GM19351 (cell line): Measurements from ENCODE around the gene MRPL58.
"Not testable (repeated sequence)": the region's sequence is repeated elsewhere in the genome, so short reads cannot be mapped to it uniquely, and the experiment has no call there.

Experiments used
- ATAC-seq: cut with Tn5 transposase; IDR thresholded peaks from one replicate; pipeline ENCODE4 v1.9.1; 2021; ENCODE audit warnings: mild to moderate bottlenecking, moderate library complexity; ENCODE audit not compliant: unreplicated experiment

MRPL58 gene

GRCh38 chr17:74987418-74987908, 25.0 kb upstream of the MRPL58 start, which contains the start of gene CDR2L:
Gene CDR2L (plus strand): TSS chr17:74987632. CDS start chr17:74988044, 412 bp downstream.
- peak; percentile 93 for ATAC-seq

- ATAC-seq, result peak; percentile 50
Measured at GRCh38 chr17:74987909-74988711, 24.4 kb upstream of the MRPL58 start.

GRCh38 chr17:74990581-74991105, 21.8 kb upstream of the MRPL58 start:
- ATAC-seq, result no peak

GRCh38 chr17:74992223-74992622, 20.2 kb upstream of the MRPL58 start:
- ATAC-seq, result no peak

GRCh38 chr17:74994440-74994839, 18.0 kb upstream of the MRPL58 start:
- no peak for ATAC-seq

- no peak for ATAC-seq
Measured at GRCh38 chr17:74995847-74996246, 16.6 kb upstream of the MRPL58 start.

GRCh38 chr17:74998783-74999182, 13.7 kb upstream of the MRPL58 start:
- no peak for ATAC-seq

DNA sequence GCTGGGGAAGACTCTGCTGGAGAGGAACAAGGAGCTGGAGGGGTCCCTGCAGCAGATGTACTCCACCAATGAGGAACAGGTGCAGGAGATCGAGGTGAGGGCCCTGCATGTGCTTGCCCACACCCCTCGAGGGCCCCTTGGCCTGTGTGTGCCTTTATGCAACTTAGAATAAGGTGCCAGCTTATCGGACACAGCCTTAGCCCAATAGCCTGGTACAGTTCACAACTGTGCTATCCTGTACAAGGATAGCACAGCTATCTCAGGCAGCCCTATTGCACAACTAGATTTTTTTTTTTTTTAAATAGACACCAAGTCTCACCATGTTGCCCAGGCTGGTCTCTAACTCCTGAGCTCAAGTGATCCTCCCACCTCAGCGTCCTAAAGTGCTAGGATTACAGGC, 12.9 kb upstream of the MRPL58 start:
- no peak for ATAC-seq

- ATAC-seq, result no peak
Measured at GRCh38 chr17:75001915-75002843, 10.3 kb upstream of the MRPL58 start.

DNA sequence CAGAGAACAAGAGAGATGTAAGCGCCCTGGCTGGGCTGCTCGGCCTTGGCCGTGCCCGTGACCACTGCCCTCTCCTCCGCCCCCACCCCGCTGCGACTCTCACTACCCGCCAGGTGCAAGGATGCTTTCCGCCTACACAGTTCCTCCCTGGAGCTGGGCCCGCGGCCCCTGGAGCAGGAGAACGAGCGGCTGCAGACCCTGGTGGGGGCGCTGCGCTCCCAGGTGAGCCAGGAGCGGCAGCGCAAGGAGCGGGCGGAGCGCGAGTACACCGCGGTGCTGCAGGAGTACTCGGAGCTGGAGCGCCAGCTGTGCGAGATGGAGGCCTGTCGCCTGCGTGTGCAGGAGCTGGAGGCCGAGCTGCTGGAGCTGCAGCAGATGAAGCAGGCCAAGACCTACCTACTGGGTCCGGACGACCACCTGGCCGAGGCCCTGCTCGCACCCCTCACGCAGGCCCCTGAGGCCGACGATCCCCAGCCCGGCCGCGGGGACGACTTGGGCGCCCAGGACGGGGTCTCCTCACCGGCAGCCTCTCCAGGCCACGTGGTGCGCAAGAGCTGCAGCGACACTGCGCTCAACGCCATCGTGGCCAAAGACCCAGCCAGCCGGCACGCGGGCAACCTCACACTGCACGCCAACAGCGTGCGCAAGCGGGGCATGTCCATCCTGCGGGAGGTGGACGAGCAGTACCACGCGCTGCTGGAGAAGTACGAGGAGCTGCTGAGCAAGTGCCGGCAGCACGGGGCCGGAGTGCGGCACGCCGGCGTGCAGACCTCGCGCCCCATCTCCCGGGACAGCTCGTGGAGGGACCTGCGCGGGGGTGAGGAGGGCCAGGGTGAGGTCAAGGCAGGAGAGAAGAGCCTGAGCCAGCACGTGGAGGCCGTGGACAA, 9.2 kb upstream of the MRPL58 start:
- no peak for ATAC-seq

- no peak for ATAC-seq
Measured at GRCh38 chr17:75003957-75004355, 8.5 kb upstream of the MRPL58 start.

GRCh38 chr17:75004371-75004770, 8.1 kb upstream of the MRPL58 start:
- no peak for ATAC-seq

DNA sequence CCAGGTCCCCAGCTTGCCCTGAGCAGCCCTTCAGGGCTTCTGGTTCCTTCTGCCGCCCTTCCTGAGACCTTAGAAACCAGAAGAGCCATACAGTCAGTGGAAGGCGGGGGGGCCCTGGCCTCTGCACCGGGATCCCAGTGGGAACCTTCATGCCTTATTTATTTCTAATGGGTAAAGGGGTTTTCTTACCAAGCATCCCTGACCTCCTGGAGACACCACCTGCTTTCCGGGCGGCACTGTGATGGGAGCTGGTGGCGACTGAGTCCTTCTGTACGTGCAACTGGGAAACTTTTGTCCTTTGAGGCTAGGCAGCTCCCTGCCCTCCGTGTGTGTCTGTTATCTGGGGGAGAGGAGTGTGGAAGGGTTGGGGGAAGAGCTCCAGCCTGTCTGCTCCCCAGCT, 7.2 kb upstream of the MRPL58 start:
- ATAC-seq, result no peak

GRCh38 chr17:75006084-75006483, 6.4 kb upstream of the MRPL58 start:
- ATAC-seq, result not testable (repeated sequence)

DNA sequence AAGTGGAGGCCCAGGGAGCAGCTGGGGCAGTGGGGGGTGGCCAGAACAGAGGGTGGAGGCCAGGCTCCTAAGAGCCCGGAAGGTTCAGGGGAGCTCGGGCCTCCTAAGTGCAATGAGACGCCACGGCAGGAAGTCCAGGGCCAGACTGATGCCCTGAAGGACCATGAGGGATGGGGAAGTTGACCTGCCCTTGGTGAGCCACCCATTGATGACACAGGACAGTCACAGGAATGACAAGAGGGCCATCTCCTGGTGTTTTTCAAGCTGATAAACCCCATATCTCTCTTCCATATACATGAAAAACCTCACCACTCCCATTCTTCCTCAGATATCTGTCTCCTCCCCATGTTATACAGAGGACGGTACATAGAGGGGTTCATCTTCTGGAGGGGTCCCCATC, 5.8 kb upstream of the MRPL58 start:
- no peak for ATAC-seq

GRCh38 chr17:75008373-75008772, 4.1 kb upstream of the MRPL58 start:
- no peak for ATAC-seq

DNA sequence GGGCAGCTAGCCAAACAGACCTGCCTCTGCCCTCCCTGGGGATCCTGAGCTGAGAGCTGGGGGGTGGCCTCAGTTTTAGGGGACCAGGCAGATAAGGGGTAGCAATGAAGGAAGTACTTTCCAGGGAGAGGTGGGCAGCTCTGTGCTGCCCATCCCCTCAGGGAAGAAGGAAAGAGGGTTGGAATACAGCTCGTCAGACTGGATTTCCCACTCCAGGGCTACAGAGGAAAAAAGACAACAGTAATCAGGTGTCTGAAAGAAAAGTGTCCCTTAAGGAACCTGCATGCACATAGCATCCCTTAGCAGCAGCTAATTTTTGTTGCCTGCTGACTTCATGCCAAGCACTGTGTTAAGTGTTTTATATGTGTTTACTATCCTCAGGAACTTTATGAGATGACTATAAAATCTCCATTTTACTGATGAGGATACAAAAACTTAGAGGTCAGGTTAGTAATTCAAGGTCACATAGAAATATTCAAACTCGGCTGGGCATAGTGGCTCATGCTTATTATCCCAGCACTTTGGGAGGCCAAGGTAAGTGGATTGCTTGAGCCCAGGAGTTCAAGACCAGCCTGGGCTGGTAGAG, 3.2 kb upstream of the MRPL58 start:
- no peak for ATAC-seq

DNA sequence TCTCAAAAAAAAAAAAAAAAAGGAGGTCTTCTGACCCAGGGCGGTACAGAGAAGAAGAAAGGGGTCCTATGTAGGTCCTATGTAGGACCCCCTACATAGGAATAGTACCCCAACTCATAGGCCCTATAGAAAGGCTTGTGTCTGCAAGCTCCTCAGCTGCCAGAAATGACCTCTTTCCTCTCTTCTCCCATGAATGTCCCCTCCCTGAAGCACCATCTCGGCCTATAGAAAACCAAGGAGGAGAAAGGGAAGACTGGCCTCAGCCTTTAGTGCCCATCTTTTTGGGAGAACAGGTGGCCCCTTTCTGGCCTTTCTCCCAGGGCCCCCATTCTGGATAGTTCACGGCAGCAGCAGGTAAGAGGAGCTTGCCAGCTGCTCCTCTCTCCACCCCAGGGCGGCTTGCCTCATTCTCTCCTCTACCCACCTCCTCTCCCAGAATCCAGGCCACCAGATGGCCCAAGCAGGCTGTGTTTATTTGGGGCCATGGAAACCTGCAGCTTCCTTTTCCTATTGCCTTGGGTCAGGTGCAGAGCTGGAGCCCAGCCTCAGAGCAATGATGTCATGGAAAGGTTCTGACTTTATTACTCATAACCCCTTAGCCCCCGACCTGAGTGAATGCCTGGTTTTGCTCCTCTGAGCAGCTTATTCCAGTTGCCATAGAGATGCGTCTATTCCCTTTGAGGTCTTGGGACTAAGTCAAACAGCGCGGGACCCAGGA, 1.6 kb upstream of the MRPL58 start:
- no peak for ATAC-seq

DNA sequence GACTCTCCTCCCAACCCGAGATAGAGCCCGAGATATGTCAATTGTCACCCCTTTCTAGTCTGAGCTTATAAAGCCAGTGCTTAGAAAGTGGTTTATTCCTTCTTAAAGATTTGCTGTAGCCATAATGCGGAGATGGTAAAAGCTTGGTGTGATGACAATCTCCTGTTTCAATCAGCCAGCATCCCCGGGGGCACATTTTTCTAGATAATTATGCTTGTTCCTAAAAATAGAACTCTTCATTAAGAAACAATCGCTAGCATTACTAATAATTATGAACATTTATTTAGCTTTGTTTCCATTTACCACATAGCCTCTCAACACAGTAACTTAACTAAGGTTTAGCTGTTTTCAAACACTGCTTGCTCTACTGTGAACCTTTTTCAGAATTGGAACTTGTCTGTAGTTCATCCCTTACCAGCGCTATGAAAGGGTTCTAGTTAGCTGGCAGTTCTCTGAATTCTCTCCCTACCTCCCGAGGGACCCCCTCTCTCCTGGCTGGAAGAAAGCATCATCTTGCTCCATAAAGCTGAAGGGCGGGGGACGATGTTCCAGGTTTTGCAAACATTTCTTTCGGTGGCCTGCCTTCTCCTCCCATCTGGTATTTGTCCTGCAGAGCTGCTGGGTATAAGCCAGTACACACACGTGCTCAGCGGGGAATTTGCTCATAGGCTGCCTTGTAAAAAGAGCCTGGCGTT, 922 bp upstream of the MRPL58 start:
- no peak for ATAC-seq
